AG04450 (cell line): ENCODE measurements around the gene MAP3K13. TPM values are rescaled to one million over a fixed set of nuclear protein-coding genes. Genes with fewer than 3 reads are reported as not detected.

ENCODE experiments used
- CTCF ChIA-PET: fragments of 300-600, 350-600 bp; formaldehyde crosslinking; extraction: SDS; loops from one replicate; lab custom pipeline; 2022; ENCODE audit warnings: antibody characterized with exemption, inconsistent platforms; lab: Charles Lee
- POLR2A ChIA-PET: fragments of 350-600 bp; formaldehyde crosslinking; extraction: SDS; loops from one replicate; lab custom pipeline; 2021; ENCODE audit warnings: antibody characterized with exemption, inconsistent platforms; lab: Yijun Ruan, JAX
- DNase-seq: peaks from one replicate; pipeline ENCODE4 v3.0.0-alpha.2; 2011; ENCODE audit warnings: low read depth, low spot score
- H3K27ac ChIP-seq: one replicate; pipeline ENCODE4 v1.5.1; 2012; ENCODE audit warnings: low read depth, low read length, control low read depth
- H3K27me3 ChIP-seq: one replicate; pipeline ENCODE4 v1.6.0; 2012; ENCODE audit warnings: low read length; ENCODE audit not compliant: control insufficient read depth, insufficient read depth
- H3K4me3 ChIP-seq: 2 replicates; pipeline ENCODE4 v1.5.1; 2011; ENCODE audit warnings: mild to moderate bottlenecking, low read depth, low read length, control low read depth
- H3K9me3 ChIP-seq: 2 replicates; pipeline ENCODE4 v1.5.1; 2012; ENCODE audit warnings: low read length; ENCODE audit not compliant: control insufficient read depth, insufficient read depth
- CTCF ChIP-seq: IDR thresholded peaks from 2 replicates; pipeline ENCODE4 v1.5.1; 2011; ENCODE audit warnings: low read depth, low read length, control low read depth, inconsistent platforms
- polyA plus RNA-seq: library from polyadenylated mRNA; depleted of rRNA; stranded (reverse); fragments of >200 nt; gene quantifications from 2 replicates; pipeline ENCODE4 v1.2.3, GENCODE V29; 2011

The MAP3K13 gene
- polyA plus RNA-seq, 1 experiment = 20.9 TPM

GRCh38 chr3:185422677-185423076, 59.7 kb downstream of the MAP3K13 start:
- no peak for DNase-seq
- Histone ChIP-seq H3K27ac (no peak overlapping the region), H3K4me3 (no peak overlapping the region), H3K27me3 (no peaks in the 10 kb centered on the region), H3K9me3 (no peaks in the 10 kb centered on the region)
- ChIA-PET POLR2A (no interaction called here), CTCF (interaction anchor here (2.5 kb wide), 1 partner anchor 38 kb away, joined by 8 read pairs; no protein-coding TSS in a partner anchor)
- no peak for TF ChIP-seq CTCF

GRCh38 chr3:185423178-185423577, 60.2 kb downstream of the MAP3K13 start:
- CTCF ChIA-PET = interaction anchor here (2.5 kb wide), 1 partner anchor 38 kb away, joined by 8 read pairs; no protein-coding TSS in a partner anchor
- POLR2A ChIA-PET = no interaction called here
- H3K27ac ChIP-seq = no peak overlapping the region
- no peaks in the 10 kb centered on the region for H3K27me3 ChIP-seq
- no peaks in the 10 kb centered on the region for H3K9me3 ChIP-seq
- no peak for TF ChIP-seq CTCF
- DNase-seq = no peak
- no peak overlapping the region for H3K4me3 ChIP-seq

GRCh38 chr3:185424435-185424834, 61.5 kb downstream of the MAP3K13 start:
- Histone ChIP-seq H3K27ac (no peak overlapping the region), H3K27me3 (no peaks in the 10 kb centered on the region), H3K4me3 (no peak overlapping the region), H3K9me3 (no peaks in the 10 kb centered on the region)
- CTCF ChIA-PET = interaction anchor here (0.9 to 2.5 kb wide), 2 partner anchors 36 to 134 kb away, joined by 5 to 8 read pairs; no protein-coding TSS in a partner anchor
- no peak for TF ChIP-seq CTCF
- no peak for DNase-seq
- POLR2A ChIA-PET = no interaction called here

- no peak overlapping the region for H3K27ac ChIP-seq
- ChIA-PET CTCF (no interaction called here), POLR2A (interaction anchor here (0.6 kb wide), 1 partner anchor 8 kb away, joined by 4 read pairs; no protein-coding TSS in a partner anchor)
- no peaks in the 10 kb centered on the region for H3K27me3 ChIP-seq
- H3K4me3 ChIP-seq = no peak overlapping the region
- no peaks in the 10 kb centered on the region for H3K9me3 ChIP-seq
- no peak for TF ChIP-seq CTCF
- no peak for DNase-seq
Observed at GRCh38 chr3:185430375-185430774, 67.4 kb downstream of the MAP3K13 start.

GRCh38 chr3:185439745-185440466, 77.0 kb downstream of the MAP3K13 start:
- no peak for TF ChIP-seq CTCF
- Histone ChIP-seq H3K27ac (no peak overlapping the region), H3K9me3 (no peaks in the 10 kb centered on the region), H3K27me3 (no peaks in the 10 kb centered on the region), H3K4me3 (no peak overlapping the region)
- DNase-seq = no peak
- ChIA-PET POLR2A (no interaction called here), CTCF (interaction anchor here (1.0 kb wide), 1 partner anchor 9 kb away, joined by 3 read pairs; no protein-coding TSS in a partner anchor)
